ENCODE results near the gene SLC16A9. TPM values are rescaled to one million over a fixed set of nuclear protein-coding genes. Genes with fewer than 3 reads are reported as not detected.

SLC16A9 gene
- total and polyA plus RNA-seq, 4 donors = 0.70 to 6.0 (median 1.9) TPM

GRCh38 chr10:59672150-59672875 lies 37.3 kb downstream of the SLC16A9 start:
- WGBS, 2 donors = 91 to 96% methylated on average over 2 of the region's 2 CpGs
- Histone ChIP-seq H3K9me3 (ENCODE audit: control insufficient read depth in 4 of 4, insufficient read depth in 3 of 4, low read length in 3 of 4) (peaks cover 0 to 3% (median 0%) of the 10 kb centered on the region in 4 donors), H3K9ac (ENCODE audit: insufficient read depth in 1 of 2, low read length in 2 of 2) (no peak overlapping the region), H3K4me3 (no peak overlapping the region), H3K36me3 (ENCODE audit: control insufficient read depth in 4 of 4, insufficient read depth in 4 of 4, low read length in 4 of 4) (peaks cover 0 to 4% (median 1%) of the 10 kb centered on the region in 4 donors), H3K27me3 (ENCODE audit: control insufficient read depth in 3 of 3, insufficient read depth in 3 of 3, low read length in 2 of 3) (no peaks in the 10 kb centered on the region), H3K27ac (ENCODE audit: low read depth in 1 of 2, low read length in 1 of 2) (no peak overlapping the region), H3K4me1 (ENCODE audit: control insufficient read depth in 5 of 5, insufficient read depth in 5 of 5, low read length in 5 of 5) (peaks cover 0 to 2% (median 0%) of the 10 kb centered on the region in 5 donors)
- peak in 2 of 3 donors; percentile 21 to 33 for DNase-seq
- no peak for ATAC-seq (ENCODE audit: insufficient read depth, low FRiP score)
- TF ChIP-seq CTCF (IDR thresholded peaks at IDR 0.05; ENCODE audit: control extremely low read depth, extremely low read depth) = no peak

GRCh38 chr10:59670269-59670668 lies 39.4 kb downstream of the SLC16A9 start:
- DNase-seq (no peak), ATAC-seq (ENCODE audit: insufficient read depth, low FRiP score) (no peak)
- TF ChIP-seq CTCF (IDR thresholded peaks at IDR 0.05; ENCODE audit: control extremely low read depth, extremely low read depth) = no peak
- Histone ChIP-seq H3K27me3 (ENCODE audit: control insufficient read depth in 3 of 3, insufficient read depth in 3 of 3, low read length in 2 of 3) (no peaks in the 10 kb centered on the region), H3K27ac (ENCODE audit: low read depth in 1 of 2, low read length in 1 of 2) (no peak overlapping the region), H3K4me1 (ENCODE audit: control insufficient read depth in 5 of 5, insufficient read depth in 5 of 5, low read length in 5 of 5) (peaks cover 0 to 2% (median 0%) of the 10 kb centered on the region in 5 donors), H3K36me3 (ENCODE audit: control insufficient read depth in 4 of 4, insufficient read depth in 4 of 4, low read length in 4 of 4) (peaks cover 0 to 4% (median 1%) of the 10 kb centered on the region in 4 donors), H3K4me3 (no peak overlapping the region), H3K9ac (ENCODE audit: insufficient read depth in 1 of 2, low read length in 2 of 2) (no peak overlapping the region), H3K9me3 (ENCODE audit: control insufficient read depth in 4 of 4, insufficient read depth in 3 of 4, low read length in 3 of 4) (no peaks in the 10 kb centered on the region)
- WGBS, 2 donors = 81 to 94% methylated on average over 1 of the region's 1 CpG

GRCh38 chr10:59668096-59668495 lies 41.6 kb downstream of the SLC16A9 start:
- no peaks in the 10 kb centered on the region for H3K9me3 ChIP-seq (ENCODE audit: control insufficient read depth in 4 of 4, insufficient read depth in 3 of 4, low read length in 3 of 4)
- H3K27me3 ChIP-seq (ENCODE audit: control insufficient read depth in 3 of 3, insufficient read depth in 3 of 3, low read length in 2 of 3) = no peaks in the 10 kb centered on the region
- peaks cover 0 to 4% (median 1%) of the 10 kb centered on the region in 4 donors for H3K36me3 ChIP-seq (ENCODE audit: control insufficient read depth in 4 of 4, insufficient read depth in 4 of 4, low read length in 4 of 4)
- no peak overlapping the region for H3K27ac ChIP-seq (ENCODE audit: low read depth in 1 of 2, low read length in 1 of 2)
- WGBS, 2 donors = 73% methylated on average over 4 of the region's 4 CpGs
- ATAC-seq (ENCODE audit: insufficient read depth, low FRiP score) (no peak), DNase-seq (peak in 2 of 3 donors; percentile 6 to 11)
- H3K4me3 ChIP-seq = no peak overlapping the region
- H3K9ac ChIP-seq (ENCODE audit: insufficient read depth in 1 of 2, low read length in 2 of 2) = no peak overlapping the region
- TF ChIP-seq CTCF (IDR thresholded peaks at IDR 0.05; ENCODE audit: control extremely low read depth, extremely low read depth) = no peak
- no peaks in the 10 kb centered on the region for H3K4me1 ChIP-seq (ENCODE audit: control insufficient read depth in 5 of 5, insufficient read depth in 5 of 5, low read length in 5 of 5)

All from lung (tissue), 12 donors.